Eye (tissue), 1 donor: Measurements from ENCODE around the gene FAM217B.

ENCODE experiments used
- DNase-seq: peaks from one replicate; pipeline ENCODE4 v3.0.0-alpha.2; 2015

The FAM217B gene

GRCh38 chr20:59940129-59940955, at the start of gene FAM217B, which contains the start of gene PPP1R3D:
FAM217B (plus strand) TSS chr20:59940389; CDS start chr20:59943944, 3,555 bp downstream.
PPP1R3D (minus strand) TSS chr20:59940305; CDS start chr20:59939931, 374 bp downstream.
- peak; percentile 97 for DNase-seq

- DNase-seq, result no peak
Observed at GRCh38 chr20:59891581-59891980, 48.6 kb upstream of the FAM217B start.

GRCh38 chr20:59895908-59896307, 44.3 kb upstream of the FAM217B start:
- DNase-seq, result no peak

GRCh38 chr20:59902470-59902869, 37.7 kb upstream of the FAM217B start:
- no peak for DNase-seq

GRCh38 chr20:59903621-59904020, 36.6 kb upstream of the FAM217B start:
- no peak for DNase-seq

GRCh38 chr20:59908855-59909254, 31.3 kb upstream of the FAM217B start:
- no peak for DNase-seq

- no peak for DNase-seq
Observed at GRCh38 chr20:59911041-59911440, 29.1 kb upstream of the FAM217B start.

- no peak for DNase-seq
Observed at GRCh38 chr20:59912609-59913008, 27.6 kb upstream of the FAM217B start.

GRCh38 chr20:59920944-59921343, 19.2 kb upstream of the FAM217B start:
- DNase-seq, result no peak

GRCh38 chr20:59923514-59923913, 16.7 kb upstream of the FAM217B start:
- DNase-seq, result no peak

GRCh38 chr20:59925359-59925758, 14.8 kb upstream of the FAM217B start:
- no peak for DNase-seq

GRCh38 chr20:59925899-59926298, 14.3 kb upstream of the FAM217B start:
- peak; percentile 58 for DNase-seq

GRCh38 chr20:59931511-59932312, 8.5 kb upstream of the FAM217B start:
- DNase-seq, result no peak

GRCh38 chr20:59932616-59933295, 7.4 kb upstream of the FAM217B start:
- no peak for DNase-seq

GRCh38 chr20:59933296-59933848, 6.8 kb upstream of the FAM217B start, which contains the start of gene SYCP2:
SYCP2 (minus strand) TSS chr20:59933637; CDS start chr20:59922413, 11,224 bp downstream.
- DNase-seq, result no peak

- DNase-seq, result peak; percentile 92
Observed at GRCh38 chr20:59933849-59934585, 6.2 kb upstream of the FAM217B start.

- no peak for DNase-seq
Observed at GRCh38 chr20:59935457-59936185, 4.6 kb upstream of the FAM217B start.

- no peak for DNase-seq
Observed at GRCh38 chr20:59936409-59936808, 3.8 kb upstream of the FAM217B start.

- no peak for DNase-seq
Observed at GRCh38 chr20:59937150-59937549, 3.0 kb upstream of the FAM217B start.

GRCh38 chr20:59938221-59938620, 2.0 kb upstream of the FAM217B start:
- no peak for DNase-seq

- no peak for DNase-seq
Observed at GRCh38 chr20:59938696-59939051, 1.5 kb upstream of the FAM217B start.
